GM12878 (cell line): ENCODE measurements around the gene HTD2. TPM values are rescaled to one million over a fixed set of nuclear protein-coding genes. Genes with fewer than 3 reads are reported as not detected.

Experiments used
- ATAC-seq: fragments of 200-7000 bp; cut with Tn5 transposase; 3 replicates; pipeline ENCODE4 v1.9.1; 2020; ENCODE audit warnings: mild to moderate bottlenecking, moderate library complexity
- BruUV-seq: library from RNA; stranded (reverse); fragments of 400-500 nt; replicated peaks from 2 replicates; lab custom pipeline; 2021; lab: Mats Ljungman, UMichigan
- CTCF ChIA-PET: fragments of 300-600 bp; sonication (Branson Sonifier 250); formaldehyde crosslinking; extraction: SDS; loops from one replicate; lab custom pipeline; 2021; ENCODE audit warnings: inconsistent platforms; lab: Yijun Ruan, JAX
- POLR2A ChIA-PET: fragments of 350-600 bp; formaldehyde crosslinking; extraction: SDS; loops from one replicate; lab custom pipeline; 2021; ENCODE audit warnings: inconsistent platforms; lab: Charles Lee
- RAD21 ChIA-PET: fragments of 300-600 bp; sonication (Branson Sonifier 250); formaldehyde crosslinking; loops from one replicate; lab custom pipeline; 2023; ENCODE audit warnings: antibody characterized with exemption; ENCODE audit not compliant: unreplicated experiment; lab: Charles Lee
- SMC1A ChIA-PET: fragments of 300-600 bp; sonication (Branson Sonifier 250); formaldehyde crosslinking; loops from one replicate; lab custom pipeline; 2023; ENCODE audit not compliant: unreplicated experiment, uncharacterized antibody; lab: Charles Lee
- DNase-seq: peaks from one replicate; pipeline ENCODE4 v3.0.0-alpha.2; 2011; ENCODE audit warnings: low read depth, low spot score
- FAIRE-seq: peaks from 3 replicates; lab custom pipeline; 2011; peaks lifted over from hg19 to GRCh38; lab: Jason Lieb, UNC
- H2AFZ ChIP-seq: 2 replicates; pipeline ENCODE4 v1.6.0; 2011; ENCODE audit warnings: low read depth, low read length, control low read depth; ENCODE audit not compliant: control insufficient read depth
- H3K27ac ChIP-seq: 2 replicates; pipeline ENCODE4 v1.5.1; 2011; ENCODE audit warnings: control low read depth; ENCODE audit not compliant: control insufficient read depth, insufficient read depth
- H3K27me3 ChIP-seq, 2 experiments: replicated peaks in 1 of 2; 2 replicates each; pipeline versions ENCODE4 v1.6.0 to v1.6.1; 2011; ENCODE audit warnings: low read length in 1 of 2; ENCODE audit not compliant: control insufficient read depth in 2 of 2, insufficient read depth in 2 of 2
- H3K36me3 ChIP-seq, 2 experiments: 2 replicates each; pipeline ENCODE4 v1.5.1; 2011; ENCODE audit warnings: low read length in 1 of 2; ENCODE audit not compliant: control insufficient read depth in 2 of 2, insufficient read depth in 2 of 2
- H3K4me1 ChIP-seq: 2 replicates; pipeline ENCODE4 v1.6.1; 2011; ENCODE audit warnings: mild to moderate bottlenecking, low read length, moderate library complexity, mixed read lengths; ENCODE audit not compliant: control insufficient read depth, insufficient read depth
- H3K4me2 ChIP-seq: 2 replicates; pipeline ENCODE4 v1.6.0; 2011; ENCODE audit warnings: control low read depth; ENCODE audit not compliant: control insufficient read depth, insufficient read depth
- H3K4me3 ChIP-seq: fragments of 200-600 bp; sonication (generic); 2 replicates; pipeline ENCODE4 v1.5.1; 2016
- H3K79me2 ChIP-seq: 2 replicates; pipeline ENCODE4 v1.6.0; 2011; ENCODE audit warnings: low read length; ENCODE audit not compliant: control insufficient read depth, insufficient read depth
- H3K9ac ChIP-seq: 2 replicates; pipeline ENCODE4 v1.8.0; 2011; ENCODE audit warnings: low read length, control low read depth, mixed read lengths; ENCODE audit not compliant: control insufficient read depth, insufficient read depth
- H3K9me3 ChIP-seq: replicated peaks from 3 replicates; pipeline ENCODE4 v1.5.1; 2011; ENCODE audit warnings: mild to moderate bottlenecking, low read length; ENCODE audit not compliant: control insufficient read depth, insufficient read depth
- H4K20me1 ChIP-seq: 2 replicates; pipeline ENCODE4 v1.6.0; 2011; ENCODE audit not compliant: control insufficient read depth, insufficient read depth
- BRCA1 ChIP-seq: IDR thresholded peaks from 2 replicates; pipeline ENCODE4 v1.6.1; 2011; ENCODE audit warnings: low read depth, low read length, improper control_type of control experiment
- CHD1 ChIP-seq: IDR thresholded peaks from 2 replicates; pipeline ENCODE4 v1.6.1; 2012; ENCODE audit warnings: low read depth, low read length, improper control_type of control experiment
- CREB1 ChIP-seq: IDR thresholded peaks from 2 replicates; pipeline ENCODE4 v1.6.1; 2012; ENCODE audit warnings: low read depth, mild to moderate bottlenecking, inconsistent platforms
- FOS ChIP-seq: IDR thresholded peaks from 3 replicates; pipeline ENCODE4 v1.6.1; 2011; ENCODE audit warnings: borderline replicate concordance; ENCODE audit not compliant: insufficient read length; ENCODE audit errors: extremely low read depth
- GABPA ChIP-seq: IDR thresholded peaks from 2 replicates; pipeline ENCODE4 v1.6.1; 2014; ENCODE audit warnings: antibody characterized with exemption, low read depth, mild to moderate bottlenecking, inconsistent platforms
- IRF4 ChIP-seq: IDR thresholded peaks from 2 replicates; pipeline ENCODE4 v1.6.1; 2011; ENCODE audit warnings: low read depth, low read length
- JUNB ChIP-seq: IDR thresholded peaks from 2 replicates; pipeline ENCODE4 v1.6.1; 2016; ENCODE audit warnings: antibody characterized with exemption, mild to moderate bottlenecking
- LARP7 ChIP-seq: fragments of 450-650 bp; IDR thresholded peaks from 2 replicates; pipeline ENCODE4 v1.6.1; 2017; ENCODE audit warnings: mild to moderate bottlenecking
- ZBTB4 ChIP-seq: fragments of 450-650 bp; formaldehyde crosslinking; IDR thresholded peaks from 2 replicates; pipeline ENCODE4 v1.4.0; 2022; ENCODE audit warnings: mild to moderate bottlenecking, moderate library complexity
- ZBTB40 ChIP-seq: fragments of 450-650 bp; IDR thresholded peaks from 2 replicates; pipeline ENCODE4 v1.6.1; 2016; ENCODE audit warnings: mild to moderate bottlenecking, moderate library complexity, borderline replicate concordance
- ZNF207 ChIP-seq: fragments of 450-650 bp; IDR thresholded peaks from 2 replicates; pipeline ENCODE4 v1.6.1; 2014; ENCODE audit warnings: antibody characterized with exemption, mild to moderate bottlenecking, borderline replicate concordance
- ZNF24 ChIP-seq: fragments of 450-650 bp; IDR thresholded peaks from 2 replicates; pipeline ENCODE4 v1.6.1; 2017; ENCODE audit warnings: antibody characterized with exemption, mild to moderate bottlenecking
- ZNF622 ChIP-seq: fragments of 450-650 bp; IDR thresholded peaks from 2 replicates; pipeline ENCODE4 v1.6.1; 2017; ENCODE audit warnings: mild to moderate bottlenecking, inconsistent platforms
- WGBS: methylation state at CpG from one replicate; pipeline ENCODE4 v1.1.6; 2016; ENCODE audit warnings: low lambda C conversion rate; ENCODE audit not compliant: insufficient replicate concordance, insufficient coverage; ENCODE audit errors: missing lambda C conversion rate; 5-methylcytosine and 5-hydroxymethylcytosine counted together
- in situ Hi-C: fragments of 300-500 bp; cut with MboI; formaldehyde crosslinking; loops from 9 replicates; pipeline ENCODE4 v1.14.3; 2018; ENCODE audit warnings: mixed read lengths
- intact Hi-C: fragments of 100-400 bp; cut with micrococcal nuclease; formaldehyde crosslinking; loops from one replicate; pipeline ENCODE4 v1.14.2; 2022; ENCODE audit not compliant: unreplicated experiment
- polyA plus RNA-seq, 11 experiments: library from polyadenylated mRNA; depleted of rRNA in 4 of 11; unstranded in 6 of 11; stranded (reverse) in 5 of 11; fragments of >200 nt; fragmentation: Nextera tagmentation in 4 of 11; fragmentation: Illumina TruSeq in 1 of 11; extraction: Ambion mirVana in 4 of 11; extraction: Trizol in 1 of 11; gene quantifications; 1 replicate in 1 of 11; 2 replicates in 10 of 11; pipeline versions ENCODE4 v1.2.1 to v1.2.3, GENCODE V29; 2011 to 2016; ENCODE audit warnings: inconsistent platforms in 2 of 11, missing spikeins in 2 of 11, low read depth in 1 of 11
- total RNA-seq, 4 experiments: library from RNA; depleted of rRNA in 3 of 4; stranded (reverse); fragments of >200 nt in 3 of 4; fragmentation: Illumina TruSeq in 1 of 4; extraction: Trizol in 1 of 4; gene quantifications; 2 replicates each; pipeline versions ENCODE4 v1.2.1 to v1.2.3, GENCODE V29; 2013 to 2021
- TF ChIP-seq, protein P1 (sequence below): fragments of 450-650 bp; formaldehyde crosslinking; IDR thresholded peaks from 2 replicates; pipeline ENCODE4 v1.5.0; 2022; ENCODE audit warnings: mild to moderate bottlenecking, missing genetic modification characterization

HTD2 gene
- total and polyA plus RNA-seq, 10 of the 15 experiments (the other 5 are each of a cell fraction or from before 2014, with no cell fraction given) = 5.9 to 24.7 (median 9.5) TPM

DNA sequence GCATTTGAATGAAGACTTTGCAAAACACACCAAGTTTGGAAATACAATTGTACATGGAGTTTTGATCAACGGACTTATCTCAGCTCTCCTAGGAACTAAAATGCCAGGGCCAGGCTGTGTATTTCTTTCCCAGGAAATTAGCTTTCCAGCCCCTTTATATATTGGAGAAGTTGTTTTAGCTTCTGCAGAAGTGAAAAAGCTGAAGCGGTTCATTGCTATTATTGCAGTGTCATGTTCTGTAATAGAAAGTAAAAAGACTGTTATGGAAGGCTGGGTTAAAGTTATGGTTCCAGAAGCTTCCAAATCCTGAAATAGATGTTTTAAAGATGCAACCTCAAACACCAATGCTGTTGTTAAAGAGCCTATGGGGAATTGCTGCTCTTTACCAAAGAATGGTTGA lies 11.5 kb downstream of the HTD2 start:
- intact Hi-C loops = no loop called here
- ChIA-PET SMC1A (interaction anchor here (1.0 to 4.2 kb wide), 4 partner anchors 10 to 210 kb away, joined by 3 to 21 read pairs (median 4); partner anchors contain the start of genes HTD2 and RPP14), CTCF (interaction anchor here (1.7 to 13.0 kb wide), 3 partner anchors 10 to 146 kb away, joined by 3 to 112 read pairs (median 78); partner anchors contain the start of genes HTD2 and RPP14), POLR2A (no interaction called here)
- ATAC-seq (no peak), DNase-seq (no peak)
- no peaks in the 10 kb centered on the region for H3K79me2 ChIP-seq
- H2AFZ ChIP-seq = no peak overlapping the region
- in situ Hi-C loops = no loop called here
- H3K9ac ChIP-seq = no peak overlapping the region
- H4K20me1 ChIP-seq = no peaks in the 10 kb centered on the region
- H3K4me1 ChIP-seq = no peaks in the 10 kb centered on the region
- peaks cover 4 to 23% of the 10 kb centered on the region in 2 experiments for H3K36me3 ChIP-seq
- H3K27ac ChIP-seq = no peak overlapping the region
- WGBS = 48% methylated on average over 2 of the region's 2 CpGs
- TF ChIP-seq ZNF24 (no peak), JUNB (no peak), IRF4 (no peak), CREB1 (no peak), ZNF207 (no peak), GABPA (no peak), LARP7 (no peak), FOS (no peak), ZBTB4 (CRISPR knock-in tag) (no peak), BRCA1 (no peak), ZNF622 (no peak), CHD1 (no peak), ZBTB40 (no peak)
- TF ChIP-seq, protein P1, sequence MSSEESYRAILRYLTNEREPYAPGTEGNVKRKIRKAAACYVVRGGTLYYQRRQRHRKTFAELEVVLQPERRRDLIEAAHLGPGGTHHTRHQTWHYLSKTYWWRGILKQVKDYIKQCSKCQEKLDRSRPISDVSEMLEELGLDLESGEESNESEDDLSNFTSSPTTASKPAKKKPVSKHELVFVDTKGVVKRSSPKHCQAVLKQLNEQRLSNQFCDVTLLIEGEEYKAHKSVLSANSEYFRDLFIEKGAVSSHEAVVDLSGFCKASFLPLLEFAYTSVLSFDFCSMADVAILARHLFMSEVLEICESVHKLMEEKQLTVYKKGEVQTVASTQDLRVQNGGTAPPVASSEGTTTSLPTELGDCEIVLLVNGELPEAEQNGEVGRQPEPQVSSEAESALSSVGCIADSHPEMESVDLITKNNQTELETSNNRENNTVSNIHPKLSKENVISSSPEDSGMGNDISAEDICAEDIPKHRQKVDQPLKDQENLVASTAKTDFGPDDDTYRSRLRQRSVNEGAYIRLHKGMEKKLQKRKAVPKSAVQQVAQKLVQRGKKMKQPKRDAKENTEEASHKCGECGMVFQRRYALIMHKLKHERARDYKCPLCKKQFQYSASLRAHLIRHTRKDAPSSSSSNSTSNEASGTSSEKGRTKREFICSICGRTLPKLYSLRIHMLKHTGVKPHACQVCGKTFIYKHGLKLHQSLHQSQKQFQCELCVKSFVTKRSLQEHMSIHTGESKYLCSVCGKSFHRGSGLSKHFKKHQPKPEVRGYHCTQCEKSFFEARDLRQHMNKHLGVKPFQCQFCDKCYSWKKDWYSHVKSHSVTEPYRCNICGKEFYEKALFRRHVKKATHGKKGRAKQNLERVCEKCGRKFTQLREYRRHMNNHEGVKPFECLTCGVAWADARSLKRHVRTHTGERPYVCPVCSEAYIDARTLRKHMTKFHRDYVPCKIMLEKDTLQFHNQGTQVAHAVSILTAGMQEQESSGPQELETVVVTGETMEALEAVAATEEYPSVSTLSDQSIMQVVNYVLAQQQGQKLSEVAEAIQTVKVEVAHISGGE = no peak
- TF ChIP-seq, all 136 proteins: peak for 0
- RAD21 ChIA-PET = no interaction called here
- BruUV-seq = TSS peak; percentile 41
- FAIRE-seq = no peak
- no peak overlapping the region for H3K4me2 ChIP-seq
- no peaks in the 10 kb centered on the region for H3K9me3 ChIP-seq
- no peak overlapping the region for H3K4me3 ChIP-seq
- no peaks in the 10 kb centered on the region for H3K27me3 ChIP-seq
